GM18867 (cell line): ENCODE results near the gene CHMP2A.
"Not testable (repeated sequence)": the region's sequence is repeated elsewhere in the genome, so short reads cannot be mapped to it uniquely, and the experiment has no call there.

ENCODE experiments used
- ATAC-seq: cut with Tn5 transposase; IDR thresholded peaks from one replicate; pipeline ENCODE4 v1.9.1; 2021; ENCODE audit warnings: mild to moderate bottlenecking, moderate library complexity; ENCODE audit not compliant: unreplicated experiment

The CHMP2A gene

GRCh38 chr19:58513694-58514563 is 41.0 kb downstream of the CHMP2A start:
- peak; percentile 67 for ATAC-seq

- ATAC-seq, result peak; percentile 2
Observed at GRCh38 chr19:58513213-58513693, 41.7 kb downstream of the CHMP2A start.

DNA sequence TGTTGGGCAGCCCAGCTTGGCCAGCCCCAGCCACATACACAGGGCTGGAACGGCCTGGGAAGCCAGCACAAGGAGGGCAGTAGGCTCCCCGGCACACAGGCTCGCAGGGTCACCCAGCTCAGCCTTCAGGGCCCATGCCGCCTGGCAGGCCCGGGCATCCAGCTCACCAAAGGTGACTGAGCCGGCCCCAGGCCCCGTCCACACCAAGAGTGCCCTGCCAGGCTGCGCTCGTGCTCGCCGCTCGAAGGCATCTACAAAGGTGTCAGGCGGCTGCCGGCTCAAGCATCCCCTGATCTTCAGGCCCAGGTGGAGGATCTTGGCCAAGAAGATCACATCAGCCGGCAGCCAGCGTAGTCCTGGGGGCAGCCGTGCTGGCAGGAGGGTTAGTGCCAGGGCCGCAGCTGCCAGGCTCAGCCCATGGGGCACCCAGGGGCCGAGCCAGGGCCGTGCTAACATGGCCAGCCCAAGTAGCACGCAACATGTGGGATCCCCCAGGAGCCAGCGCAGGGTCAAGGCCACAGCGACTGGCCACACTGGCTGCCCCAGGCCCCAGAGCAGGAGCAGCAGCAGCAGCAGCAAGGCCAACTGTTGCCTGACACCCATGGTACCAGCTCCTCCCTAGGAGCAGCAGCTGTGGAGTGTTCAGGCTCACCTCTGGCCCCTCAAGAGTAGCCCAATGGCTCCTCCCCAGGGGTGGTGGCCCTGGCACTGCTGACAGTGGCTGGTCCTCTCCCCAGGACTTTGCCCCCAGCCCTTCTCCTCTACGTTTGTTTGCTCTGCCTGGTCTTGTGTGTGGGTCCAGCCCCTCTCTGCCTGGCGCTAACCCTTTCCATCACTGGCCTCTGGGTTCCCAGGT is 43.3 kb downstream of the CHMP2A start, which contains the start of gene SLC27A5:
SLC27A5 (minus strand) TSS at position 640 of the 856 bp plus-strand sequence; CDS start at position 603, 37 bp downstream.
- ATAC-seq, result no peak

DNA sequence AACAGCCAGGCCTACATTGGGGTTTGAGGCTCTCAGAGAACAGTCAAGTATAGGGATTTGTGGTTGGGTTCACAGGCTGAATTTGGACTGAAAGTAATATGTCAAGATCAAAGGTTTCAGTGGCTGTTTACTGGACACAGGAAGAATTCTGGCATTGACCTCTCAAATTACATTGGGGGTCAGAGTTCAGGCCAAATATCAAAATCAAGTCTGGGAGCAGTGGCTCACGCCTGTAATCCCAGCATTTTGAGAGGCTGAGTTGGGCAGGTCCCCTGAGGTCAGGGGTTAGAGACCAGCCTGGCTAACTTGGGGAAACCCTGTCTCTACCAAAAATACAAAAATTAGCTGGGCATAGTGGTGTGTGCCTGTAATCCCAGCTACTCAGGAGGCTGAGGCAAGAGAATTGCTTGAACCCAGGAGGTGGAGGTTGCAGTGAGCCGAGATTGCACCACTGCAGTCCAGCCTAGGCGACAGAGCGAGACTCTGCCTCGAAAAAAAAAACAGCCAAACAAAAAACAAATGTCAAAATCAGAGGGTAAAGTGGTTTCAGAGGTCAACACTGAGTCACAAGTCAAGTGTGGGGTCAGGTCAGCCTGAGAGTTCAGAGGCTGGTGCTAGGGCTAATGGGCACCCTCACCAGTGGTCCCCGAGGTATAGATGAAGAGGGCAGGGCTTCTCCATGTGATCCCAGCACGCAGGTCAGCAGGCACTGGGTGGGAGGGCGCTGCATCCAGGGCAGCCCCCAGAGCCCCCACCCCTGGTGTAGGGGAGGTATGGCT is 44.6 kb downstream of the CHMP2A start:
- ATAC-seq, result no peak

- ATAC-seq, result no peak
Observed at GRCh38 chr19:58509731-58510083, 45.2 kb downstream of the CHMP2A start.

DNA sequence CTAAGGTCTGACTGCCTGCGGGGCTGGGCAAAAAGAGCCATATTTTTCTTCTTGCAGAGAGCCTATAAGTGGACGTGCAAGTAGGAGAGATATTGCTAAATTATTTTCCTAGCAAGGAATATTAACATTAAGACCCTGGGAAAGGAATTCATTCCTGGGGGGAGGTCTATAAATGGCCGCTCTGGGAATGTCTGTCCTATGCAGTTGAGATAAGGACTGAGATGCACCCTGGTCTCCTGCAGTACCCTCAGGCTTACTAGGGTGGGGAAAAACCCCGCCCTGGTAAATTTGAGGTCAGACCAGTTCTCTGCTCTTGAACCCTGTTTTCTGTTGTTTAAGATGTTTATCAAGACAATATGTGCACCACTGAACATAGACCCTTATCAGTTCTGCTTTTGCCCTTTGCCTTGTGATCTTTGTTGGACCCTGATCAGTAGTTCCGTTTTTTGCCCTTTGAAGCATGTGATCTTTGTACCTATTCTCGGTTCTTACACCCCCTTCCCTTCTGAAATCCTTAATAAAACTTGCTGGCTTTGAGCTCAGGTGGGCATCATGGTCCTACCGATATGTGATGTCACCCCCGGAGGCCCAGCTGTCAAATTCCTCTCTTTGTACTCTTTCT is 47.2 kb downstream of the CHMP2A start:
- not testable (repeated sequence) for ATAC-seq
